Mesodermal cell (in vitro differentiated cells): Measurements from ENCODE around the gene FGD6. TPM values are rescaled to one million over a fixed set of nuclear protein-coding genes. Genes with fewer than 3 reads are reported as not detected.

Source experiments
- H3K27ac ChIP-seq: 2 replicates; pipeline ENCODE4 v1.7.0; 2013; ENCODE audit warnings: mild to moderate bottlenecking, low read depth, low read length, moderate library complexity; ENCODE audit not compliant: severe bottlenecking
- H3K36me3 ChIP-seq: 2 replicates; pipeline ENCODE4 v1.7.1; 2013; ENCODE audit warnings: mild to moderate bottlenecking, low read length, moderate library complexity; ENCODE audit not compliant: control insufficient read depth, insufficient read depth
- H3K4me1 ChIP-seq: one replicate; pipeline ENCODE4 v1.7.1; 2013; ENCODE audit warnings: mild to moderate bottlenecking, low read length; ENCODE audit not compliant: insufficient read depth, control insufficient read depth, poor library complexity, severe bottlenecking
- H3K4me3 ChIP-seq: 2 replicates; pipeline ENCODE4 v1.7.0; 2013; ENCODE audit warnings: low read length, control low read depth, mild to moderate bottlenecking; ENCODE audit not compliant: insufficient read depth, poor library complexity, severe bottlenecking; ENCODE audit errors: extremely low read depth
- H3K9me3 ChIP-seq: 2 replicates; pipeline ENCODE4 v1.7.1; 2013; ENCODE audit warnings: mild to moderate bottlenecking, low read length, moderate library complexity; ENCODE audit not compliant: control insufficient read depth
- WGBS, 2 experiments: methylation state at CpG; one replicate each; pipeline ENCODE4 v1.1.5; 2013; ENCODE audit warnings: missing lambda C conversion rate in 2 of 2; ENCODE audit not compliant: insufficient coverage in 2 of 2; 5-methylcytosine and 5-hydroxymethylcytosine counted together
- polyA plus RNA-seq, 2 experiments: library from polyadenylated mRNA; stranded (reverse); fragments of 50-300 nt; gene quantifications; one replicate each; pipeline ENCODE4 v1.2.3, GENCODE V29; 2013

Gene FGD6
- 17.7 TPM for polyA plus RNA-seq (2013, experiment 1 of 2)
- polyA plus RNA-seq (2013, experiment 2 of 2), result 19.0 TPM

GRCh38 chr12:95217377-95218149, at the start of gene FGD6, which contains the start of gene VEZT:
Gene FGD6, minus strand, starts transcription at chr12:95217467. Its CDS starts 227 bp downstream, at chr12:95217240.
Gene VEZT, plus strand, starts transcription at chr12:95217807. Its CDS starts 44 bp downstream, at chr12:95217851.
- WGBS, 2 experiments, result 0% methylated on average over 54 to 64 of the region's 75 CpGs
- Histone ChIP-seq H3K4me1 (no peaks in the 10 kb centered on the region), H3K27ac (peak within 1 kb of the TSS; percentile 93), H3K9me3 (no peaks in the 10 kb centered on the region), H3K36me3 (peaks cover 5% of the 10 kb centered on the region), H3K4me3 (peak within 1 kb of the TSS; percentile 85)

- Histone ChIP-seq H3K36me3 (peaks cover 60% of the 10 kb centered on the region), H3K4me1 (peaks cover 5% of the 10 kb centered on the region), H3K27ac (no peak overlapping the region), H3K4me3 (no peak overlapping the region), H3K9me3 (no peaks in the 10 kb centered on the region)
- WGBS, 2 experiments, result 94 to 100% methylated on average over 2 to 3 of the region's 6 CpGs
Observed at GRCh38 chr12:95266254-95266653, 49.0 kb upstream of the FGD6 start.

GRCh38 chr12:95265765-95266164, 48.5 kb upstream of the FGD6 start:
- Histone ChIP-seq H3K4me3 (no peak overlapping the region), H3K36me3 (peaks cover 57% of the 10 kb centered on the region), H3K4me1 (peaks cover 5% of the 10 kb centered on the region), H3K9me3 (no peaks in the 10 kb centered on the region), H3K27ac (no peak overlapping the region)
- 97 to 100% methylated on average over 1 to 2 of the region's 2 CpGs for WGBS, 2 experiments

GRCh38 chr12:95262808-95263207, 45.5 kb upstream of the FGD6 start:
- Histone ChIP-seq H3K36me3 (peaks cover 49% of the 10 kb centered on the region), H3K27ac (peak overlapping the region; percentile 77), H3K4me1 (peaks cover 10% of the 10 kb centered on the region), H3K4me3 (no peak overlapping the region), H3K9me3 (no peaks in the 10 kb centered on the region)
- 100% methylated on average over 2 of the region's 3 CpGs; no CpG with 5 or more reads in 1 of the 2 experiments for WGBS, 2 experiments

GRCh38 chr12:95261109-95261508, 43.8 kb upstream of the FGD6 start:
- H3K4me1 ChIP-seq, result peaks cover 21% of the 10 kb centered on the region
- H3K4me3 ChIP-seq, result no peak overlapping the region
- no peaks in the 10 kb centered on the region for H3K9me3 ChIP-seq
- H3K36me3 ChIP-seq, result peaks cover 45% of the 10 kb centered on the region
- WGBS, 2 experiments, result 82 to 100% methylated on average over 2 to 3 of the region's 4 CpGs
- H3K27ac ChIP-seq, result no peak overlapping the region

GRCh38 chr12:95259368-95259767, 42.1 kb upstream of the FGD6 start:
- peaks cover 51% of the 10 kb centered on the region for H3K36me3 ChIP-seq
- no peak overlapping the region for H3K4me3 ChIP-seq
- H3K27ac ChIP-seq, result no peak overlapping the region
- no peaks in the 10 kb centered on the region for H3K9me3 ChIP-seq
- H3K4me1 ChIP-seq, result peaks cover 21% of the 10 kb centered on the region
- WGBS, 2 experiments, result 100% methylated on average over 1 of the region's 1 CpG

- WGBS, 2 experiments, result 71 to 93% methylated on average over 1 of the region's 2 CpGs
- Histone ChIP-seq H3K9me3 (no peaks in the 10 kb centered on the region), H3K36me3 (peaks cover 54% of the 10 kb centered on the region), H3K4me3 (no peak overlapping the region), H3K27ac (no peak overlapping the region), H3K4me1 (peaks cover 21% of the 10 kb centered on the region)
Observed at GRCh38 chr12:95258803-95259202, 41.5 kb upstream of the FGD6 start.

GRCh38 chr12:95258151-95258550, 40.9 kb upstream of the FGD6 start:
- Histone ChIP-seq H3K4me1 (peaks cover 19% of the 10 kb centered on the region), H3K36me3 (peaks cover 54% of the 10 kb centered on the region), H3K4me3 (no peak overlapping the region), H3K27ac (no peak overlapping the region), H3K9me3 (no peaks in the 10 kb centered on the region)
- WGBS, 2 experiments, result 80% methylated on average over 1 of the region's 2 CpGs; no CpG with 5 or more reads in 1 of the 2 experiments

- 100% methylated on average over 1 of the region's 3 CpGs; no CpG with 5 or more reads in 1 of the 2 experiments for WGBS, 2 experiments
- Histone ChIP-seq H3K9me3 (no peaks in the 10 kb centered on the region), H3K27ac (peak overlapping the region; percentile 23), H3K4me3 (no peak overlapping the region), H3K36me3 (peaks cover 56% of the 10 kb centered on the region), H3K4me1 (peaks cover 16% of the 10 kb centered on the region)
Observed at GRCh38 chr12:95257541-95257940, 40.3 kb upstream of the FGD6 start.

- H3K27ac ChIP-seq, result no peak overlapping the region
- H3K9me3 ChIP-seq, result no peaks in the 10 kb centered on the region
- peaks cover 57% of the 10 kb centered on the region for H3K36me3 ChIP-seq
- no peak overlapping the region for H3K4me3 ChIP-seq
- H3K4me1 ChIP-seq, result peaks cover 13% of the 10 kb centered on the region
Observed at GRCh38 chr12:95253386-95253785, 36.1 kb upstream of the FGD6 start.
